GM19324 (cell line): ENCODE data around the gene RPS6KB2.
"Not testable (repeated sequence)": the region's sequence is repeated elsewhere in the genome, so short reads cannot be mapped to it uniquely, and the experiment has no call there.

Source experiments
- ATAC-seq: cut with Tn5 transposase; IDR thresholded peaks from one replicate; pipeline ENCODE4 v1.9.1; 2021; ENCODE audit warnings: mild to moderate bottlenecking, moderate library complexity; ENCODE audit not compliant: unreplicated experiment, low FRiP score

The RPS6KB2 gene

GRCh38 chr11:67463680-67464410, 35.6 kb downstream of the RPS6KB2 start:
- no peak for ATAC-seq

GRCh38 chr11:67464411-67465188, 36.3 kb downstream of the RPS6KB2 start:
- peak; percentile 49 for ATAC-seq

- ATAC-seq = no peak
These were observed 36.9 kb downstream of the RPS6KB2 start for GRCh38 chr11:67465189-67465510.

- ATAC-seq = not testable (repeated sequence)
These were observed 37.2 kb downstream of the RPS6KB2 start for GRCh38 chr11:67465530-67465929.

GRCh38 chr11:67466367-67466766, 38.1 kb downstream of the RPS6KB2 start:
- no peak for ATAC-seq

- ATAC-seq = no peak
These were observed 38.9 kb downstream of the RPS6KB2 start for GRCh38 chr11:67466962-67467771.

GRCh38 chr11:67468056-67468455, 39.8 kb downstream of the RPS6KB2 start:
- ATAC-seq = no peak

- ATAC-seq = no peak
These were observed 40.1 kb downstream of the RPS6KB2 start for GRCh38 chr11:67468456-67468758.

GRCh38 chr11:67468759-67469507, 40.6 kb downstream of the RPS6KB2 start, which contains the start of gene TMEM134:
TMEM134 (minus strand) TSS chr11:67469251; CDS start chr11:67469192, 59 bp downstream.
- ATAC-seq = peak; percentile 61

- ATAC-seq = no peak
These were observed 41.2 kb downstream of the RPS6KB2 start for GRCh38 chr11:67469508-67469811.

GRCh38 chr11:67470337-67471002, 42.2 kb downstream of the RPS6KB2 start:
- no peak for ATAC-seq

- no peak for ATAC-seq
These were observed 44.6 kb downstream of the RPS6KB2 start for GRCh38 chr11:67472882-67473281.

- not testable (repeated sequence) for ATAC-seq
These were observed 48.4 kb downstream of the RPS6KB2 start for GRCh38 chr11:67476692-67477091.

GRCh38 chr11:67477344-67478050, 49.2 kb downstream of the RPS6KB2 start:
- ATAC-seq = not testable (repeated sequence)

GRCh38 chr11:67482275-67482826, 54.1 kb downstream of the RPS6KB2 start:
- ATAC-seq = no peak

- ATAC-seq = peak; percentile 82
These were observed 54.8 kb downstream of the RPS6KB2 start, which contains the start of gene AIP for GRCh38 chr11:67482827-67483798. AIP (plus strand) TSS chr11:67483026; CDS start chr11:67483159, 133 bp downstream.

- ATAC-seq = no peak
These were observed 55.8 kb downstream of the RPS6KB2 start for GRCh38 chr11:67483831-67484665.
